ENCODE results near the gene SYTL4. TPM values are rescaled to one million over a fixed set of nuclear protein-coding genes. Genes with fewer than 3 reads are reported as not detected.

SYTL4 gene
- polyA plus RNA-seq, 3 donors from 2014 or later, result 0.70 TPM; not detected in 2

Other genes starting within 250 kb of the SYTL4 start
- not detected for gene TNMD, start 147.2 kb downstream of the SYTL4 start, polyA plus RNA-seq
- gene TSPAN6, start 95.3 kb downstream of the SYTL4 start, polyA plus RNA-seq, result under 1 TPM in 1 of 3 donors, not detected in 2; 0.64 TPM
- not detected for gene SRPX2, start 87.9 kb downstream of the SYTL4 start, polyA plus RNA-seq
- gene CSTF2, start 88.3 kb upstream of the SYTL4 start, polyA plus RNA-seq, result 10 to 100 TPM in 2 of 3 donors, 1 to 10 TPM in 1; 7.4 to 15.2 (median 10.2) TPM
- gene NOX1, start 142.2 kb upstream of the SYTL4 start, polyA plus RNA-seq, result not detected
- not detected for gene XKRX, start 196.8 kb upstream of the SYTL4 start, polyA plus RNA-seq
- gene ARL13A, start 237.6 kb upstream of the SYTL4 start, polyA plus RNA-seq, result not detected

All from immature natural killer cell (primary cell).